ENCODE measurements around the gene ADAM12.

ADAM12 gene

DNA sequence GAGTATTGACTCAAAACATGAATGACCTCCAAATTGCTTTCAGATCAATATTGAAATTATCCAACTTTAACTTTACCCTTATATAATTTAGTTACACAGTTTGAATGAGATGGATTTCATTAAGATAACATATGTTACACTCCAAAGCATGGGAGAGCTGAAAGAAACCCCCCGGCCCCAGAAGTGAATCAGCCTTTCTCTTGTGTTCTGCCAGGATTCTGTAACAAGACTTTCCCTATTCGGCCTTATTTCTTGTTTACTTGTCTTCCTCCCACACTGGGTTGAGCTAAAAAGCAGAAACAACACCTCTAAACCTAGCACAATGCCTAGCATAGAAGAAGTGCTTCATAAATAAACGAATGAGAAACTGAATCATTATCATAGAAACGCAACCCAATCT, 224.8 kb downstream of the ADAM12 start:
- H3K9me3 ChIP-seq (ENCODE audit: insufficient read depth, low read length, severe bottlenecking) = peaks cover 2% of the 10 kb centered on the region
- H3K36me3 ChIP-seq (ENCODE audit: insufficient read depth, low read length) = no peaks in the 10 kb centered on the region
- no peak overlapping the region for H3K4me3 ChIP-seq (ENCODE audit: low read depth in 1 of 2, low read length in 2 of 2)
- no peak overlapping the region for H2AFZ ChIP-seq (ENCODE audit: low read depth, low read length)
- no peaks in the 10 kb centered on the region for H3K27me3 ChIP-seq (ENCODE audit: insufficient read depth, low read length, poor library complexity)
- ATAC-seq (ENCODE audit: insufficient read depth, low read depth) = no peak
- H3K9ac ChIP-seq (ENCODE audit: low read depth, low read length) = no peak overlapping the region
- TF ChIP-seq EZH2 (IDR thresholded peaks at IDR 0.05; ENCODE audit: borderline replicate concordance, low read depth, low read length, severe bottlenecking) = no peak
- TF ChIP-seq, protein P1, sequence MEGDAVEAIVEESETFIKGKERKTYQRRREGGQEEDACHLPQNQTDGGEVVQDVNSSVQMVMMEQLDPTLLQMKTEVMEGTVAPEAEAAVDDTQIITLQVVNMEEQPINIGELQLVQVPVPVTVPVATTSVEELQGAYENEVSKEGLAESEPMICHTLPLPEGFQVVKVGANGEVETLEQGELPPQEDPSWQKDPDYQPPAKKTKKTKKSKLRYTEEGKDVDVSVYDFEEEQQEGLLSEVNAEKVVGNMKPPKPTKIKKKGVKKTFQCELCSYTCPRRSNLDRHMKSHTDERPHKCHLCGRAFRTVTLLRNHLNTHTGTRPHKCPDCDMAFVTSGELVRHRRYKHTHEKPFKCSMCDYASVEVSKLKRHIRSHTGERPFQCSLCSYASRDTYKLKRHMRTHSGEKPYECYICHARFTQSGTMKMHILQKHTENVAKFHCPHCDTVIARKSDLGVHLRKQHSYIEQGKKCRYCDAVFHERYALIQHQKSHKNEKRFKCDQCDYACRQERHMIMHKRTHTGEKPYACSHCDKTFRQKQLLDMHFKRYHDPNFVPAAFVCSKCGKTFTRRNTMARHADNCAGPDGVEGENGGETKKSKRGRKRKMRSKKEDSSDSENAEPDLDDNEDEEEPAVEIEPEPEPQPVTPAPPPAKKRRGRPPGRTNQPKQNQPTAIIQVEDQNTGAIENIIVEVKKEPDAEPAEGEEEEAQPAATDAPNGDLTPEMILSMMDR (IDR thresholded peaks at IDR 0.05; ENCODE audit: borderline replicate concordance, extremely low read depth, low read length, poor library complexity, severe bottlenecking) = no peak
- no peak overlapping the region for H3K4me2 ChIP-seq (ENCODE audit: insufficient read depth, low read length)
- H4K20me1 ChIP-seq (ENCODE audit: insufficient read depth, low read length) = no peaks in the 10 kb centered on the region
- H3K4me1 ChIP-seq (ENCODE audit: insufficient read depth, low read length) = no peaks in the 10 kb centered on the region
- no peak overlapping the region for H3K27ac ChIP-seq (ENCODE audit: low read length)
- no peaks in the 10 kb centered on the region for H3K79me2 ChIP-seq (ENCODE audit: insufficient read depth, low read length)
- DNase-seq = no peak

DNA sequence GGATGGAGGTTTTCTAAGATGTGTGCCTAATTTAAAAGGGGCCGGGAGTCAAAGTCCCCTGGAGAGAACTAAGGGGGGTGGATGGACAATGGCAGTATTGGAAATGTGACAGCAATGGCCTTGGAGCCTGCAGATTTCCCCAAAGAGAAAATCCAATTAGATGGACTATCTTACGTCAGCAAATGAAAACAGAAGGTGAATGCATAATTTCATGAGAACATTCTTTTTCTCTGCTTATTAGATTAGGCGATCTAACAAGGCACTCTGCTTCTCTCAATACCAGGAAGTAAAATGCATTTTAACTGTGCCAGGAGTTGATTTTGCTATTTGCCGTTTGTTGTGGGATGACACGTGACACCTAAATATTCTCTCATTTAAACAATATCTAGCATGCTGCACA, 226.6 kb downstream of the ADAM12 start:
- no peaks in the 10 kb centered on the region for H3K27me3 ChIP-seq (ENCODE audit: insufficient read depth, low read length, poor library complexity)
- no peak for ATAC-seq (ENCODE audit: insufficient read depth, low read depth)
- no peaks in the 10 kb centered on the region for H3K79me2 ChIP-seq (ENCODE audit: insufficient read depth, low read length)

DNA sequence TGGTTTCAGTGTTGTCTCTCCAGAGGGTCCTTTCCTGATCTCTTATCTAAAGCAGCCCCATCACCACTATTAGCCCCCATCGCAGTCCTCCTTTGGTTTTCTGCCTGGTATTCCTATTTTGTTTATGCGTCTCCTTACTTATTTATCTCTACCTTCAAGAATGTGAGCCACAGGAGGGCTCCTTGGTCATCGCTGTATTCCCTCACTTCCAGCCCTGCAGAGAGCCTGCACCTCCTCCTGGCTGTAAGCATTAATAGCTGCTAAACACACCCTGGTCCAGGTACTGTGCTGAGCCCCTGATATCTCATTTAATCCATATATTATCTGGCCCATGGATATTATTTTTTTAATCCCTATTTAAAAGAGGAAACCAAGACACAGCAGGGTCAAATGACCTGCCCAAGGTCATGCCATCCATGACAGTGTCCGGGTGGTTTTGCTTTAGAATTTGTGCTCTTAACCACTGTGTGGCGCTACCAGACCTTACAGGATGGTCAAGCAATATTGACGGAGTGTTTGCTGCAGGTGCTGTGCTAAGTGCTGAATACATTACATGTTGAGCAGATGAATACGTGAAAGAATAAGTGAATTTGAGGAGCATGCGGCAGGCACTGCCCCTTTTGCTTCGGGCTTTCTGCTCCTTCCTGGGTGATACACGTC, 227.2 kb downstream of the ADAM12 start:
- Histone ChIP-seq H3K9me3 (ENCODE audit: insufficient read depth, low read length, severe bottlenecking) (peaks cover 2% of the 10 kb centered on the region), H3K79me2 (ENCODE audit: insufficient read depth, low read length) (no peaks in the 10 kb centered on the region), H3K27me3 (ENCODE audit: insufficient read depth, low read length, poor library complexity) (no peaks in the 10 kb centered on the region), H3K4me2 (ENCODE audit: insufficient read depth, low read length) (no peak overlapping the region), H3K36me3 (ENCODE audit: insufficient read depth, low read length) (no peaks in the 10 kb centered on the region), H4K20me1 (ENCODE audit: insufficient read depth, low read length) (no peaks in the 10 kb centered on the region), H3K4me1 (ENCODE audit: insufficient read depth, low read length) (peaks cover 12% of the 10 kb centered on the region), H2AFZ (ENCODE audit: low read depth, low read length) (no peak overlapping the region), H3K27ac (ENCODE audit: low read length) (no peak overlapping the region), H3K9ac (ENCODE audit: low read depth, low read length) (no peak overlapping the region), H3K4me3 (ENCODE audit: low read depth in 1 of 2, low read length in 2 of 2) (no peak overlapping the region)
- no peak for TF ChIP-seq EZH2 (IDR thresholded peaks at IDR 0.05; ENCODE audit: borderline replicate concordance, low read depth, low read length, severe bottlenecking)
- TF ChIP-seq, protein P1 (IDR thresholded peaks at IDR 0.05; ENCODE audit: borderline replicate concordance, extremely low read depth, low read length, poor library complexity, severe bottlenecking) = no peak
- DNase-seq (no peak), ATAC-seq (ENCODE audit: insufficient read depth, low read depth) (no peak)

More for the DNA sequence above, 226.6 kb downstream of the ADAM12 start:
- H3K4me3 ChIP-seq (ENCODE audit: low read depth in 1 of 2, low read length in 2 of 2) = no peak overlapping the region
- H2AFZ ChIP-seq (ENCODE audit: low read depth, low read length) = no peak overlapping the region
- no peak overlapping the region for H3K4me2 ChIP-seq (ENCODE audit: insufficient read depth, low read length)
- no peak for DNase-seq
- H3K36me3 ChIP-seq (ENCODE audit: insufficient read depth, low read length) = no peaks in the 10 kb centered on the region
- peaks cover 6% of the 10 kb centered on the region for H3K4me1 ChIP-seq (ENCODE audit: insufficient read depth, low read length)
- TF ChIP-seq, protein P1 (IDR thresholded peaks at IDR 0.05; ENCODE audit: borderline replicate concordance, extremely low read depth, low read length, poor library complexity, severe bottlenecking) = no peak
- no peak for TF ChIP-seq EZH2 (IDR thresholded peaks at IDR 0.05; ENCODE audit: borderline replicate concordance, low read depth, low read length, severe bottlenecking)
- no peak overlapping the region for H3K9ac ChIP-seq (ENCODE audit: low read depth, low read length)
- H3K9me3 ChIP-seq (ENCODE audit: insufficient read depth, low read length, severe bottlenecking) = peaks cover 2% of the 10 kb centered on the region
- no peak overlapping the region for H3K27ac ChIP-seq (ENCODE audit: low read length)
- no peaks in the 10 kb centered on the region for H4K20me1 ChIP-seq (ENCODE audit: insufficient read depth, low read length)
